HG02840 (cell line): ENCODE results near the gene GRIFIN.
"Not testable (repeated sequence)": the region's sequence is repeated elsewhere in the genome, so short reads cannot be mapped to it uniquely, and the experiment has no call there.

Experiments
- ATAC-seq: cut with Tn5 transposase; IDR thresholded peaks from one replicate; pipeline ENCODE4 v1.9.1; 2021; ENCODE audit warnings: mild to moderate bottlenecking, moderate library complexity, moderate number of reproducible peaks; ENCODE audit not compliant: unreplicated experiment, low FRiP score

The GRIFIN gene

DNA sequence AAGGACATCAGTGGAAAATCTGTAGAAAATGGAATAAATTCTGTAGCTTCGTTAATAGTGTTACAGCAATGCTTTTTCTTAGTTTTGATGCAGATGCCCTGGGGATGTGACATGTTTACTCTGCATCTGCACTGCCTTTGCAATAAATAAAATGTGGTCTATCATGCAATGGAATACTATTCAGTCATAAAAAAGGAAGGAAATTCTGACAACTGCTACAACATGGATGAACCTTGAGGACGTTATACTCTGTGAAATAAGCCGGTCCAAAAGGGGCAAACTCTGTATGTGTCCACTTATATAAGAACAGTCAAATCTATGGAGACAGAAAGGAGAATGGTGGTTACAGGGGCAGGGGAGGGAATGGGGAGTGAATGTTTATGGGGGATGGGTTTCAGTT lies 13.5 kb downstream of the GRIFIN start:
- ATAC-seq = no peak

DNA sequence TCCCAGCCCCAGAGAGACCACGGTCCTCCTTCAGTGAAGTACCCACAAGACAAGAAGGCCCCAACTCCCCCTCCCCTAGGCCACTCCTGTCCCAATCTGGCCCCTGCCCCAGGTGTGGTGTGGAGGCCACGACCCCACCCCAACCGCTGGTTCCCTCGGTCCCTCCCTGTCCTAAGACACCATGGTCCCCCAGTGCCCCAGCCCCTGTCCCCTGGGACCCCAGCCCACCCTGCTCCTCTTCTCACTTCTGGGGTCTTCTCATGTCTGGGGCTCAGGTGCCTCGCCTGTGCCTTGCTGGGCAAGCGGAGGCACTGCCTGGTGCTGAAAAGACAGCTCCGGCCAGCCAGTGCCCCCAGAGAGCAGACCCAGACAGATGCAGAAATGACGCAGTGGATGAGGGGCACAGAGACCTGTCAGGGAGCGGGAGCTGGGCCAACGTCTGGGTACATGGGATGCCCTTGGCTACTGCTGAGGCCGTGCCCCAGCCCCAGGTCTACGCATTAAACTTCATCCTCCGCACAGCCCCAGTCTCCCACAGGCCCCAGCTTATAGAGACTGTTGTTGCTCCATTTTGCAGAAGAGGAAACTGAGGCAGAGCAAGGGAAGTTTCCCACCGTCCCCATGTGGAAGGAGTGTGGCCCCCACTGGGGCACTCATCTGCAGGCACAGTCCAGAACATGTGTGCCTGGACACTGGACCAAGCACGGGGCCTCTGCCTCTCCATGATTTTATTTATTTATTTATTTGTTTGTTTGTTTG lies 14.8 kb downstream of the GRIFIN start:
- ATAC-seq = no peak

- ATAC-seq = no peak
Observed at GRCh38 chr7:2460641-2461040, 15.6 kb downstream of the GRIFIN start.

DNA sequence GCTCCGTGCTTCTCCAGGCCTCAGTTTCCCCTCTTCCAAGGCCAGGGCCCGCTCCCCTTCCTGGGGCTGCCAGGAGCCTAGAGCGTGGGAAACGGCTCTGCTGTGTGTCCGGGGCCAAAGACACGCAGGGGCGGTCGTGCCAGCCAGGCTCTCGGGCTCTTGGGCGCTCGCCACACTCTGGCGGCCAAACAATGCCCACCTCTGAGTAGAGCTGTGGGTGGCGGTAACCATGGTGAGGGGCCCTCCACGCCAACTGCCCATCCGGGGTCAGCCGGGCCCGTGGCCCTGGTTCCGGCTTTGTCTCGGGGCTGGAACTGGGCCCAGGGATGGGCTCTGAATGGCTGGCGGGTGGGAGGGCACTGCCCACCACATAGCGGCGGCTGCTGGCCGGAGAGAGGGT lies 16.0 kb downstream of the GRIFIN start:
- ATAC-seq = no peak

GRCh38 chr7:2459674-2460073 lies 16.5 kb downstream of the GRIFIN start:
- no peak for ATAC-seq

- ATAC-seq = not testable (repeated sequence)
Observed at GRCh38 chr7:2453849-2454248, 22.3 kb downstream of the GRIFIN start.

DNA sequence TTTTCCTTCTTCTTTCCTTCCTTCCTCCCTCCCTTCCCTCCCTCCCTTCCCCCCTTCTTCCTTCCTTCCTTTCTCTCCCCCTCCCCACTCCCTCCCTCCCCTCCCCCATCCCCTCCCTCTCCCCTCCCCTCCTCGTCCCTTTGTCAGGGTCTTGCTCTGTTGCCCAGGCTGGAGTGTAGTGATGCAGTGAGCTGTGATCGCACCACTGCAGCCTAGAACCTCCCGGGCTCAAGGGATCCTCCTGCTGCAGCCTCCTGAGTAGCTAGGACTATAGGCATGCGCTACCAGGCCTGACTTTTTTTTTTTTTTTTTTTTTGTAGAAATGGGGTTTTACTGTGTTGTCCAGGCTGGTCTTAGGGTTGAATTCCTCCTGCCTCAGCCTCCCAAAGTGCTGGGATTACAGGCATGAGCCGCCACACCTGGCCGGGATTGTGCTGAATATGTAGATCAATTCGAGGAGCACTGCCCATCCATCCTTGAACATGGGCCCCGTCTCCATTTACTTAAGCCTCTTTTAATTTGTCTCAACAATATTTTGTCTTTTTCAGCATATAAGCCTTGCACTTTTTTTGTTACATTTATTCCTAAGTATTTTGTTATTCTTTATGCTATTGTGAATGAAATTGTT lies 23.4 kb downstream of the GRIFIN start:
- no peak for ATAC-seq

- peak; percentile 28 for ATAC-seq
Observed at GRCh38 chr7:2452074-2452507, 24.1 kb downstream of the GRIFIN start.

DNA sequence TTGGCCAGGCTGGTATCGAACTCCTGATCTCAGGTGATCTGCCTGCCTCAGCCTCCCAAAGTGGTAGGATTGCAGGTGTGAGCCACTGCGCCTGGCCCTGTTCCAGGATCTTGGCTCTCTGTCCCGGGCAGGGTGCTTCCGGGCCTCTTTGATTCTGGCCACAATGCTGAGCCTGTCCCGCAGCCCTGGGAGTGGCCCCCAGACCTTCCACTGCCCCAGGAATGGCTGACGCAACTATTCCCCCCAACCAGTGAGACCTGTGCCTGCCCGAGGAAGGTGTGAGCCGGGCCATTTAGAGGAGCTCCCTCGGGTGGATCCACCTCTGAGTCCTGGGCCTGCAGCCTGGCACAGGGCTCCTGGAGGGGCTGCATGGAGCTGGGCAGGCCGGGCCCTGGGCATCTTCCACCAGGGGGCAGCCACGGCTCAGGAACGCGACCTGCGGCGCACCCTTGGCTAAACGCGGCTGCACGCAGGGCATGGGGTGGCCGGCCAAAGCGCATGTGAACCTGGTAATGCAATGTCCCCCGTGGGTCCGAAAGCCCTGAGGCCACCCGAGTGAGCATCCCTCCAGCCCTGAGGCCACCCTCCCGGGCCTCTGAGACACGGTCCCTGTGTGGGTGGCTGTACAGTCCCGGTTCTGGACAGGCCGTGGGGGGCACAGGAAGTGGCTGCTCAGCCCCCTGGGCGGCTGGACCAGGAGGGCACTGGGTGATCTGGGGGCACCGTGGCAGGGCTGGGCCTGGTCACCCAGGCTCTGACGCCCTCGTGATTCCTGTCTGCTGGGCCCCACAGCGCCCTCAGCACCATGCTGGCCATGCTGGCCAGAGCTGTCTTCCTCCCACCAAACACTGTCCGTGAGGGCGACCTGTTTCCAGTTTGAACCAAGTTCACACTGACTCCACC lies 24.8 kb downstream of the GRIFIN start:
- ATAC-seq = peak; percentile 70

DNA sequence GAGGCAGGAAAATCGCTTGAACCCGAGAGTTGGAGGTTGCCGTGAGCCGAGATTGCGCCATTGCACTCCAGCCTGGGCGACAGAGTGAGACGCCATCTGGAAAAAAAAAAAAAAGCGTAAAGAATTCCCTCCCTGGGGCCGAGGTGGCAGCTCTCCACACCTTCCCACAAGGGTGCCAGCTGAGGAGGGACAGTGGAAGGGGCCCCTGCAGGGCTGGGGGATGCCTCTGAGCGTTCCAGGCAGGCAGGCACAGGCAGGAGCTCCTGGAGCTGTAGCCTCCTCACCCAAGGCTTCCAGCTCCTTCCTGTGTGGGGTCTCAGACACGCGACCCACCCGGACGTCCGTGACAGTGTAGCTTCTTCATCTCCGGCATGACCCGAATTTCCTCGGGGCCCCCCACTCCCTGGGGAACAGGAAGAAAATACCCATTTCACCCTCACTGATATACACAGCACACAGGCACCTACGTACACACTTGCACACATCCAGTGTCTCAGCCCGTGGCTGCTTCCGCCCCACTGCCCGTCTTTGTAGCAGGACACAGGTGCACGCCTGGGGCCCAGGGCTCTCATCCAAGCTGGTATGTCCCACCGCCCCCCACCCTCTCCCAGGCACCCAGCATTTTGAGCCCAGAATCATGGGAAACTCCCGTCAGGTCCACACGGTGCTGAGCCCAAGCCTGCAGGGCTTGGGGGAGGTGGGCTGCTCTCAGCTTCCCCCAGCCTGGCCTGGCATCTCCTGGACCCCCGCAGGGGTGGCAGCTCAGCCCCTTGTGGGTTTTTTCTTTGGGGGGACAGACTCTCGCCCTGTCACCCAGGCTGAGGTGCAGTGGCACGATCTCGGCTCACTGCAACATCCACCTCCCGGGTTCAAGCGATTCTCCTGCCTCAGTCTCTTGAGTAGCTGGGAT lies 25.7 kb downstream of the GRIFIN start:
- no peak for ATAC-seq

- ATAC-seq = no peak
Observed at GRCh38 chr7:2446676-2447075, 29.5 kb downstream of the GRIFIN start.

DNA sequence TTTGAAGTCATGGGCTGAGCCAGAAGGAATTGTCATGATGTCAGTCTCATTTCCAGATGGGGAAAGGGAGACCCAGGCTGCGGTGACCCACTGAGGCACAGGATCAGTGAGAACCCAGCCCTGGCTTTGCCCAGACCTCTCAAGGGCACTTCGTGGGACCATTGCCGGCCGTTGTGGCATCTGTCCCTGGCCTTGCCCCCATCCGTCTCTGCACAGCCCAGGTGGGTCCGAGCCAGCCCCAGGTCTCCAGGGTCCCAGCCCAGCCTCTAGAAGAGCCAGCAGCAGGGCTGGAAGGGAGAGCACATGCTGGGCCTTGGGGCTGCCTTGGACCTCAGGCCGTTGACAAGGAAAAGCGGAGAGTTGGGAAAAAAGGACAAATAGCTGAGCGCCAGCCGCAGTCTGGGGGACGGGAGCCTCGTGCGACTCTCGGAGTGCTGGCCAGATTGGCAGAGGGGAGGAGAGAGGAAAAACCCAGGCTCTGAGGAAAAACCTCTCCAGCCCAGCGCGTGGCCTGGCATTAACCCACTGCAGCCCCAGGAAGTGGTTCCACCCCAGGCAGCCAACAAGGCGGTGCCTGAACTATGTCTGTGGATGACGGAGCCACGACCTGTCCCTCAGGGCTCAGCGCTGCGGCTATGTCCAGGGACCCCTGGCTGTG lies 30.2 kb downstream of the GRIFIN start:
- ATAC-seq = no peak

DNA sequence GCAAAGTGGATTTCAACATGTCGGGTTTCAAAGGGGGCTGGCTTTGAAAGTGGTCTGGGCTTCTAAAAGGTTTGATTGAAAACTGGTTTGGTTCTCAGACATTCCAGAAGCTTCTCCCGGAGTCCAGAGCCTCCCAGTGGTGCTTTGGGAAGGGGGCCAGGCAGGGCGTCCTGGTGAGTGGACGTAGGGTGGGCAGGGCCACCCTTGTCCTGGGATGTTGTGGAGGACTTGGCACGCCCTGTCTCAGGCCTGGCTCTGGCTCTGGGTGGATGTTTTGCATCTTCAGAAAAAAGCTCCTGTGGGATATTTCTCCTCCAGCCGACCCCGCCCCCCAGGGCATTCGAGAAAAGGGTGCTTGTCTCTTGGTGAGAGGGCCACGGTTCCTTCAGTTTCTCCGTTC lies 31.2 kb downstream of the GRIFIN start:
- ATAC-seq = no peak

- ATAC-seq = no peak
Observed at GRCh38 chr7:2444476-2444875, 31.7 kb downstream of the GRIFIN start.

- ATAC-seq = no peak
Observed at GRCh38 chr7:2443491-2443890, 32.7 kb downstream of the GRIFIN start.

GRCh38 chr7:2441430-2442058 lies 34.7 kb downstream of the GRIFIN start:
- no peak for ATAC-seq

DNA sequence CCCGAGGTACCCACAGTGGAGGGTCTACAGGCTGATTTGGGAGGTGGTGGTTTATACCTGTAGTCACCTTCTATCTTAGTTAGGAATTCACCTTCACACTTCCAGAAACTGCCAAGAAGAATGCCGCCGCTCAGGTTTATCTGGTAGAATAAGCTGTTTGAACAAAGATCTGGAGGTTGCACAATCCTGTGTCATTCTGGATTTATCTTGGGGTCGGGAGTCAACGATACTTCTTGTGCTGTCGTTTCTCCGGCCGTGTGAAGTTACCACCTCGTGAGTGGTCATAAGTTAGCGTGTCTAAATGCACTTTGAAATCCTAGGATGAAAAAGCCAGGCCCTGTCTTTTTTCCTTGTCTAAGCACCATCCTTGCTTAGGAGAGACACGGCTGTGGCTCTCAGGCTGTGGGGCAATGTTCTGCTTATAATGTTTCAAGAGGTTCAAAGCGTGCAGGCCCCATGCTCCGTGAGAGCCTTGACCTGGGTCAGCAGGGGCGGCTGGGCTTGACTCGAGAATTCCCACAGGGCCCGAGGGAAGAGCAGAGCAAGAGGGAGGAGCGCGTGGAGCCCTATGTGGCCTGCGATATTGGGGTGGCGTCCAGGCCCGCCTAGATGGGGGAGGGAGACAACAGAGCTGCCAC lies 35.5 kb downstream of the GRIFIN start:
- no peak for ATAC-seq

- ATAC-seq = no peak
Observed at GRCh38 chr7:2438775-2439174, 37.4 kb downstream of the GRIFIN start.

DNA sequence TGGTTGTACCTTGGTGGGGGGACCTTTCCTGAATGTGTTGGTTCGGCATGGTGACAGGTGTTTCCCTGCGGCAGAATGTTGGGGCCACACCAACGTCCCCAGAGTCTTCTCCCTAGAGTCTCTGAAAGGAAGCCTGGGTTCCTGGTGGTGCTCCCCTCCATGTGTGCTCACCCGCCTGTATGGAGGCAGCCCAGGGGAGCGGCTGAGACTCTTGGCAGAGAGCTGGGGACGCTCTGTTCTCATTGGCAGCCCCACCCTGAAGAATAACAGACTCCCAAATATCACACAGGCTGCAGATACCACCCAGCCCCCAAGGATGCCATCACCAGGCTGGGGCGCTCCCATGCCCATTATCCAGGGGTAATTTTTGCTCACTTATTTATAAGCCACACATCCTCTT lies 38.0 kb downstream of the GRIFIN start:
- ATAC-seq = no peak
